ENCODE measurements around the gene ADAMTS7. TPM values are rescaled to one million over a fixed set of nuclear protein-coding genes. Genes with fewer than 3 reads are reported as not detected.

ADAMTS7 gene
- total RNA-seq, 1 donor: 34.0 TPM

DNA sequence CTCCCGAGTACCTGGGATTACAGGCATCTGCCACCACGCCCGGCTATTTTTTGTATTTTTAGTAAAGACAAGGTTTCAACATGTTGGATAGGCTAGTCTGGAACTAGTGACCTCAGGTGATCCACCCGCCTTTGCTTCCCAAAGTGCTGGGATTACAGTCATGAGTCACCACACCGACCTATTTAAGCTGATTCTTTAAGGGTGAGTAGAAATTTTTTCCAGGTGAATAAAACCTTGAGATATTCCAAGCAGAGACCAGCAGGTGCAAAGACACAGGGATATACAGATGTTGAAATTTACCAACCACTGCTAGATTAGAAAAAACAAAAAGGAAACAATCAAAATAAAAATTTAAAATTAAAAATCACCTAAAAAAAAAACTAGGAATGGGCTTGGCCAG, 95.8 kb downstream of the ADAMTS7 start:
- TF ChIP-seq, protein P1, sequence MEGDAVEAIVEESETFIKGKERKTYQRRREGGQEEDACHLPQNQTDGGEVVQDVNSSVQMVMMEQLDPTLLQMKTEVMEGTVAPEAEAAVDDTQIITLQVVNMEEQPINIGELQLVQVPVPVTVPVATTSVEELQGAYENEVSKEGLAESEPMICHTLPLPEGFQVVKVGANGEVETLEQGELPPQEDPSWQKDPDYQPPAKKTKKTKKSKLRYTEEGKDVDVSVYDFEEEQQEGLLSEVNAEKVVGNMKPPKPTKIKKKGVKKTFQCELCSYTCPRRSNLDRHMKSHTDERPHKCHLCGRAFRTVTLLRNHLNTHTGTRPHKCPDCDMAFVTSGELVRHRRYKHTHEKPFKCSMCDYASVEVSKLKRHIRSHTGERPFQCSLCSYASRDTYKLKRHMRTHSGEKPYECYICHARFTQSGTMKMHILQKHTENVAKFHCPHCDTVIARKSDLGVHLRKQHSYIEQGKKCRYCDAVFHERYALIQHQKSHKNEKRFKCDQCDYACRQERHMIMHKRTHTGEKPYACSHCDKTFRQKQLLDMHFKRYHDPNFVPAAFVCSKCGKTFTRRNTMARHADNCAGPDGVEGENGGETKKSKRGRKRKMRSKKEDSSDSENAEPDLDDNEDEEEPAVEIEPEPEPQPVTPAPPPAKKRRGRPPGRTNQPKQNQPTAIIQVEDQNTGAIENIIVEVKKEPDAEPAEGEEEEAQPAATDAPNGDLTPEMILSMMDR (IDR thresholded peaks at IDR 0.05; ENCODE audit: extremely low read depth, low read depth, low read length): no peak
- no peaks in the 10 kb centered on the region for H4K20me1 ChIP-seq (ENCODE audit: insufficient read depth, low read length)
- no peaks in the 10 kb centered on the region for H3K36me3 ChIP-seq (ENCODE audit: insufficient read depth, low read length)
- no peaks in the 10 kb centered on the region for H3K79me2 ChIP-seq (ENCODE audit: insufficient read depth, low read length)
- H2AFZ ChIP-seq (ENCODE audit: low read length): no peak overlapping the region
- H3K4me1 ChIP-seq (ENCODE audit: insufficient read depth, low read length): peaks cover 15% of the 10 kb centered on the region
- no peak overlapping the region for H3K4me2 ChIP-seq (ENCODE audit: insufficient read depth, low read length)
- no peak for DNase-seq (ENCODE audit: insufficient read length, low spot score, missing footprints)
- H3K27me3 ChIP-seq (ENCODE audit: insufficient read depth, low read length): peaks cover 6% of the 10 kb centered on the region
- peak overlapping the region; percentile 81 for H3K27ac ChIP-seq (ENCODE audit: low read depth, low read length)
- no peak overlapping the region for H3K4me3 ChIP-seq (ENCODE audit: insufficient read depth, low read length)
- H3K9me3 ChIP-seq (ENCODE audit: low read depth, low read length): no peaks in the 10 kb centered on the region

GRCh38 chr15:78714890-78715289, 96.4 kb downstream of the ADAMTS7 start:
- DNase-seq (ENCODE audit: insufficient read length, low spot score, missing footprints): no peak
- H3K27ac ChIP-seq (ENCODE audit: low read depth, low read length): no peak overlapping the region

DNA sequence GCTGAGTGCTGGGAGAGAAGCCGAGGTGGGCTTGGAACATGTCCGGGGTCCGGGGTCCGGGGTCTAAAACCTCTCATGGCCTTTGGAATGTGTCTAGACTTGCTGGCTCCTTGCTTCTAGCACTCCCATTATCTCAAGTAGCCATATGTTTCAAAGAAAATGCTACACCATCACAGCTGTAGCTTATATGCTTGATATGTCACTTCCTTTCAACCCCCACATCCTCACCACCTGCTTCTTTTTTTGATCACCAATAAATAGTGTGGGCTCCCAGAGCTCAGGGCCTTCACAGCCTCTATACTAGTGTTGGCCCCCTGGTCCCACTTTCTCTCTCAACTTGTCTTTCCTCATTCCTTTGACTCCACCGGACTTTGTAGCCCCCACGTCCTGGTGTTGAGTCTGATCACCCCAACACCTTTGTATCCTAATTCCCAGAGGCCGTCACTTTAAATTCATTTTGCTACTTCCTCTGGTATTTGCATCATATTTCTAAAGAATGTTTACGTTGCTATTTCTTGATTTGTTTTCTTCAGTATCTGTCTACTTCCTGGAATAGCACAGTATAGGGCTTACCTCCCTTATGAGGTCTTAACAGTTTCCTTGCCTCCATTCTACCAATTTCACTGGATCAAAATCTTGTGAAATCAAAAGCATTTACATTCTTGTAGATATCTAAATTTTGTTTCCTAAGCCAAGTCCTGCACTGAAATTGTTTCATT, 98.3 kb downstream of the ADAMTS7 start:
- Histone ChIP-seq H3K36me3 (ENCODE audit: insufficient read depth, low read length) (no peaks in the 10 kb centered on the region), H2AFZ (ENCODE audit: low read length) (no peak overlapping the region), H3K9me3 (ENCODE audit: low read depth, low read length) (no peaks in the 10 kb centered on the region), H3K79me2 (ENCODE audit: insufficient read depth, low read length) (no peaks in the 10 kb centered on the region), H3K27ac (ENCODE audit: low read depth, low read length) (no peak overlapping the region), H3K4me1 (ENCODE audit: insufficient read depth, low read length) (peaks cover 15% of the 10 kb centered on the region), H3K4me2 (ENCODE audit: insufficient read depth, low read length) (no peak overlapping the region), H3K27me3 (ENCODE audit: insufficient read depth, low read length) (peaks cover 12% of the 10 kb centered on the region), H4K20me1 (ENCODE audit: insufficient read depth, low read length) (no peaks in the 10 kb centered on the region), H3K4me3 (ENCODE audit: insufficient read depth, low read length) (no peak overlapping the region)
- DNase-seq (ENCODE audit: insufficient read length, low spot score, missing footprints): peak; percentile 71
- TF ChIP-seq, protein P1 (IDR thresholded peaks at IDR 0.05; ENCODE audit: extremely low read depth, low read depth, low read length): no peak

More at GRCh38 chr15:78714890-78715289, 96.4 kb downstream of the ADAMTS7 start:
- Histone ChIP-seq H3K9me3 (ENCODE audit: low read depth, low read length) (no peaks in the 10 kb centered on the region), H3K4me2 (ENCODE audit: insufficient read depth, low read length) (no peak overlapping the region), H3K4me3 (ENCODE audit: insufficient read depth, low read length) (no peak overlapping the region), H3K79me2 (ENCODE audit: insufficient read depth, low read length) (no peaks in the 10 kb centered on the region), H3K4me1 (ENCODE audit: insufficient read depth, low read length) (peaks cover 15% of the 10 kb centered on the region), H3K36me3 (ENCODE audit: insufficient read depth, low read length) (no peaks in the 10 kb centered on the region), H4K20me1 (ENCODE audit: insufficient read depth, low read length) (no peaks in the 10 kb centered on the region), H2AFZ (ENCODE audit: low read length) (no peak overlapping the region), H3K27me3 (ENCODE audit: insufficient read depth, low read length) (peaks cover 6% of the 10 kb centered on the region)
- TF ChIP-seq, protein P1 (IDR thresholded peaks at IDR 0.05; ENCODE audit: extremely low read depth, low read depth, low read length): no peak

- Histone ChIP-seq H4K20me1 (ENCODE audit: insufficient read depth, low read length) (no peaks in the 10 kb centered on the region), H3K36me3 (ENCODE audit: insufficient read depth, low read length) (no peaks in the 10 kb centered on the region), H3K4me3 (ENCODE audit: insufficient read depth, low read length) (no peak overlapping the region), H3K27ac (ENCODE audit: low read depth, low read length) (no peak overlapping the region), H3K4me2 (ENCODE audit: insufficient read depth, low read length) (no peak overlapping the region), H3K27me3 (ENCODE audit: insufficient read depth, low read length) (peaks cover 20% of the 10 kb centered on the region), H2AFZ (ENCODE audit: low read length) (no peak overlapping the region), H3K9me3 (ENCODE audit: low read depth, low read length) (no peaks in the 10 kb centered on the region), H3K79me2 (ENCODE audit: insufficient read depth, low read length) (no peaks in the 10 kb centered on the region), H3K4me1 (ENCODE audit: insufficient read depth, low read length) (peaks cover 14% of the 10 kb centered on the region)
- DNase-seq (ENCODE audit: insufficient read length, low spot score, missing footprints): peak; percentile 10
- TF ChIP-seq, protein P1 (IDR thresholded peaks at IDR 0.05; ENCODE audit: extremely low read depth, low read depth, low read length): no peak
Measured at GRCh38 chr15:78711638-78712037, 99.6 kb downstream of the ADAMTS7 start.

Data from osteoblast (primary cell).